Suprapubic skin (tissue), 3 donors: ENCODE data around the gene PHF12.

Experiments used
- CTCF ChIP-seq, 2 donors: fragments of 200-600 bp in 1 of 2; fragments of 450-650 bp in 1 of 2; sonication (generic) in 1 of 2; IDR thresholded peaks; one replicate each; pipeline ENCODE4 v1.5.1; 2016 to 2019; ENCODE audit warnings: antibody characterized with exemption in 2 of 2, mild to moderate bottlenecking in 1 of 2, moderate library complexity in 1 of 2
- POLR2AphosphoS5 ChIP-seq, 3 donors: sonication (generic); formaldehyde crosslinking; IDR thresholded peaks; one replicate each; pipeline ENCODE4 v1.6.1; 2017; ENCODE audit warnings: antibody characterized with exemption in 3 of 3

GRCh38 chr17:28967221-28968135 lies 16.2 kb upstream of the PHF12 start:
- TF ChIP-seq CTCF (IDR thresholded peaks at IDR 0.05) (no peak), POLR2AphosphoS5 (IDR thresholded peaks at IDR 0.05) (no peak)
